ENCODE measurements around the gene RAET1G. TPM values are rescaled to one million over a fixed set of nuclear protein-coding genes. Genes with fewer than 3 reads are reported as not detected.
A peak's percentile ranks its signal among the peaks of the same experiment; 100 is the strongest.
"Not testable (repeated sequence)": the region's sequence is repeated elsewhere in the genome, so short reads cannot be mapped to it uniquely, and the experiment has no call there.

RAET1G gene
- 0.35 TPM for total RNA-seq
- long read RNA-seq: 0 reads

GRCh38 chr6:149922642-149923326, at the start of gene RAET1G:
TSS of gene RAET1G (minus strand) at chr6:149923121. CDS start at chr6:149923010, 111 bp downstream.
- peak; percentile 92 for DNase-seq (ENCODE audit: low spot score)
- intact Hi-C loops (cut with DNase I): no loop called here

GRCh38 chr6:149969635-149970034, 46.7 kb upstream of the RAET1G start:
- intact Hi-C loops (cut with DNase I): no loop called here
- no peak for DNase-seq (ENCODE audit: low spot score)

- intact Hi-C loops (cut with DNase I); DNase-seq (ENCODE audit: low spot score): not testable (repeated sequence)
These were observed 46.0 kb upstream of the RAET1G start for GRCh38 chr6:149968909-149969308.

- intact Hi-C loops (cut with DNase I); DNase-seq (ENCODE audit: low spot score): not testable (repeated sequence)
These were observed 45.1 kb upstream of the RAET1G start for GRCh38 chr6:149967999-149968398.

- intact Hi-C loops (cut with DNase I): no loop called here
- DNase-seq (ENCODE audit: low spot score): peak; percentile 62
These were observed 44.7 kb upstream of the RAET1G start for GRCh38 chr6:149967591-149967990.

- DNase-seq (ENCODE audit: low spot score): peak; percentile 35
- intact Hi-C loops (cut with DNase I): not testable (repeated sequence)
These were observed 43.4 kb upstream of the RAET1G start for GRCh38 chr6:149966319-149966718.

GRCh38 chr6:149965194-149966020, 42.5 kb upstream of the RAET1G start:
- DNase-seq (ENCODE audit: low spot score): peak; percentile 73
- intact Hi-C loops (cut with DNase I): no loop called here

- DNase-seq (ENCODE audit: low spot score): peak; percentile 70
- intact Hi-C loops (cut with DNase I): no loop called here
These were observed 41.6 kb upstream of the RAET1G start for GRCh38 chr6:149964308-149965193.

- intact Hi-C loops (cut with DNase I): no loop called here
These were observed 40.8 kb upstream of the RAET1G start, which contains the start of gene ULBP1 for GRCh38 chr6:149963462-149964307. TSS of gene ULBP1 (plus strand) at chr6:149963943. CDS start at chr6:149964050, 107 bp downstream.

GRCh38 chr6:149963212-149963461, 40.2 kb upstream of the RAET1G start:
- intact Hi-C loops (cut with DNase I): no loop called here
- DNase-seq (ENCODE audit: low spot score): peak; percentile 67

More at GRCh38 chr6:149963462-149964307, 40.8 kb upstream of the RAET1G start, which contains the start of gene ULBP1:
- DNase-seq (ENCODE audit: low spot score): peak; percentile 93

GRCh38 chr6:149962461-149963211, 39.7 kb upstream of the RAET1G start:
- peak; percentile 17 for DNase-seq (ENCODE audit: low spot score)
- intact Hi-C loops (cut with DNase I): no loop called here

- no peak for DNase-seq (ENCODE audit: low spot score)
- intact Hi-C loops (cut with DNase I): no loop called here
These were observed 39.0 kb upstream of the RAET1G start for GRCh38 chr6:149961728-149962425.

- intact Hi-C loops (cut with DNase I): no loop called here
- no peak for DNase-seq (ENCODE audit: low spot score)
These were observed 37.6 kb upstream of the RAET1G start for GRCh38 chr6:149960488-149960887.

GRCh38 chr6:149959806-149960205, 36.9 kb upstream of the RAET1G start:
- DNase-seq (ENCODE audit: low spot score); intact Hi-C loops (cut with DNase I): not testable (repeated sequence)

- DNase-seq (ENCODE audit: low spot score); intact Hi-C loops (cut with DNase I): not testable (repeated sequence)
These were observed 35.2 kb upstream of the RAET1G start for GRCh38 chr6:149958124-149958523.

- intact Hi-C loops (cut with DNase I): not testable (repeated sequence)
These were observed 32.9 kb upstream of the RAET1G start for GRCh38 chr6:149955654-149956317.

GRCh38 chr6:149954984-149955653, 32.2 kb upstream of the RAET1G start:
- intact Hi-C loops (cut with DNase I); DNase-seq (ENCODE audit: low spot score): not testable (repeated sequence)

More at GRCh38 chr6:149955654-149956317, 32.9 kb upstream of the RAET1G start:
- not testable (repeated sequence) for DNase-seq (ENCODE audit: low spot score)

Measured in cardiac septum (tissue), 1 donor.